Measurements from ENCODE around the gene AFAP1L2. TPM values are rescaled to one million over a fixed set of nuclear protein-coding genes. Genes with fewer than 3 reads are reported as not detected.

Gene AFAP1L2
- total and polyA plus RNA-seq, 2 donors (not counting 1 experiment from before 2014, with no cell fraction given): 4.7 to 4.9 TPM

GRCh38 chr10:114295393-114295792 is 108.9 kb downstream of the AFAP1L2 start:
- ChIA-PET CTCF (no interaction called here), POLR2A (no interaction called here)
- TF ChIP-seq CTCF (IDR thresholded peaks at IDR 0.05) (no peak), EZH2 (IDR thresholded peaks at IDR 0.05; ENCODE audit: borderline replicate concordance, insufficient read depth, low read depth, low read length, poor library complexity, severe bottlenecking) (no peak)
- peaks cover 1 to 18% (median 13%) of the 10 kb centered on the region in 3 donors for H3K9me3 ChIP-seq (ENCODE audit: control extremely low read depth in 1 of 3, control insufficient read depth in 2 of 3, insufficient read depth in 1 of 3, low read length in 2 of 3)
- H3K4me2 ChIP-seq (replicated peaks; ENCODE audit: low read depth, low read length, poor library complexity, severe bottlenecking): no peak overlapping the region
- no peaks in the 10 kb centered on the region for H3K27me3 Mint-ChIP-seq
- no peak overlapping the region for H3K27ac Mint-ChIP-seq
- no peak for ATAC-seq (ENCODE audit: low read depth)
- H3K36me3 ChIP-seq (replicated peaks in 1 of 2; ENCODE audit: control extremely low read depth in 1 of 2, control insufficient read depth in 1 of 2, extremely low read depth in 1 of 2, insufficient read depth in 2 of 2, low read length in 1 of 2): peaks cover 0 to 32% of the 10 kb centered on the region in 2 experiments
- H3K4me3 Mint-ChIP-seq: no peak overlapping the region
- H4K20me1 ChIP-seq (ENCODE audit: control insufficient read depth, insufficient read depth, low read length, poor library complexity, severe bottlenecking): no peaks in the 10 kb centered on the region
- no peaks in the 10 kb centered on the region for H3K27me3 ChIP-seq (replicated peaks in 1 of 4; ENCODE audit: control extremely low read depth in 1 of 4, control insufficient read depth in 3 of 4, insufficient read depth in 4 of 4, low read length in 3 of 4)
- H3K4me1 Mint-ChIP-seq: no peaks in the 10 kb centered on the region
- no CpG with 5 or more reads among the region's 1 CpG for WGBS (ENCODE audit: insufficient coverage)
- no peaks in the 10 kb centered on the region for H3K4me1 ChIP-seq (ENCODE audit: control insufficient read depth in 2 of 2, insufficient read depth in 2 of 2, low read length in 2 of 2)
- intact Hi-C loops (cut with micrococcal nuclease): no loop called here
- H3K9ac ChIP-seq (ENCODE audit: low read length): no peak overlapping the region
- no peak overlapping the region for H2AFZ ChIP-seq (ENCODE audit: insufficient read depth, low read depth, low read length, poor library complexity, severe bottlenecking)
- no peaks in the 10 kb centered on the region for H3K79me2 ChIP-seq (ENCODE audit: control insufficient read depth, insufficient read depth, low read length)
- peaks cover 12% of the 10 kb centered on the region for H3K9me3 Mint-ChIP-seq (ENCODE audit: insufficient read depth)
- H3K27ac ChIP-seq (ENCODE audit: low read length in 2 of 2): no peak overlapping the region
- no peak for DNase-seq
- H3K4me3 ChIP-seq (ENCODE audit: control extremely low read depth in 1 of 5, extremely low read depth in 1 of 5, insufficient read depth in 1 of 5, low read depth in 2 of 5, low read length in 4 of 5): no peak overlapping the region

GRCh38 chr10:114294549-114294948 is 109.8 kb downstream of the AFAP1L2 start:
- Histone ChIP-seq H3K9ac (ENCODE audit: low read length) (no peak overlapping the region), H4K20me1 (ENCODE audit: control insufficient read depth, insufficient read depth, low read length, poor library complexity, severe bottlenecking) (no peaks in the 10 kb centered on the region), H3K79me2 (ENCODE audit: control insufficient read depth, insufficient read depth, low read length) (no peaks in the 10 kb centered on the region), H3K27me3 (replicated peaks in 1 of 4; ENCODE audit: control extremely low read depth in 1 of 4, control insufficient read depth in 3 of 4, insufficient read depth in 4 of 4, low read length in 3 of 4) (no peaks in the 10 kb centered on the region), H3K27ac (ENCODE audit: low read length in 2 of 2) (no peak overlapping the region), H3K9me3 (ENCODE audit: control extremely low read depth in 1 of 3, control insufficient read depth in 2 of 3, insufficient read depth in 1 of 3, low read length in 2 of 3) (peaks cover 1 to 18% (median 18%) of the 10 kb centered on the region in 3 donors), H2AFZ (ENCODE audit: insufficient read depth, low read depth, low read length, poor library complexity, severe bottlenecking) (no peak overlapping the region), H3K4me2 (replicated peaks; ENCODE audit: low read depth, low read length, poor library complexity, severe bottlenecking) (no peak overlapping the region), H3K36me3 (replicated peaks in 1 of 2; ENCODE audit: control extremely low read depth in 1 of 2, control insufficient read depth in 1 of 2, extremely low read depth in 1 of 2, insufficient read depth in 2 of 2, low read length in 1 of 2) (peaks cover 0 to 28% of the 10 kb centered on the region in 2 experiments), H3K4me3 (ENCODE audit: control extremely low read depth in 1 of 5, extremely low read depth in 1 of 5, insufficient read depth in 1 of 5, low read depth in 2 of 5, low read length in 4 of 5) (no peak overlapping the region), H3K4me1 (ENCODE audit: control insufficient read depth in 2 of 2, insufficient read depth in 2 of 2, low read length in 2 of 2) (no peaks in the 10 kb centered on the region)
- Mint-ChIP-seq H3K4me3 (no peak overlapping the region), H3K9me3 (ENCODE audit: insufficient read depth) (peaks cover 12% of the 10 kb centered on the region), H3K27me3 (no peaks in the 10 kb centered on the region), H3K27ac (no peak overlapping the region), H3K4me1 (no peaks in the 10 kb centered on the region)
- no peak for ATAC-seq (ENCODE audit: low read depth)
- intact Hi-C loops (cut with micrococcal nuclease): no loop called here
- no peak for DNase-seq
- no peak for TF ChIP-seq EZH2 (IDR thresholded peaks at IDR 0.05; ENCODE audit: borderline replicate concordance, insufficient read depth, low read depth, low read length, poor library complexity, severe bottlenecking)
- no peak for TF ChIP-seq CTCF (IDR thresholded peaks at IDR 0.05)
- ChIA-PET POLR2A (no interaction called here), CTCF (interaction anchor here (2.1 kb wide), 1 partner anchor 10 kb away, joined by 8 read pairs; no protein-coding TSS in a partner anchor)
